ENCODE measurements around the gene UBE2I. TPM values are rescaled to one million over a fixed set of nuclear protein-coding genes. Genes with fewer than 3 reads are reported as not detected.
A peak's percentile ranks its signal among the peaks of the same experiment; 100 is the strongest.

Gene UBE2I
- total and polyA plus RNA-seq, 3 donors from 2014 or later, result 116 to 143 (median 127) TPM

GRCh38 chr16:1277617-1278282, 31.7 kb upstream of the UBE2I start:
- Histone ChIP-seq H3K27me3 (no peaks in the 10 kb centered on the region), H3K27ac (no peak overlapping the region), H3K4me1 (no peaks in the 10 kb centered on the region), H3K4me3 (no peak overlapping the region), H3K9me3 (no peaks in the 10 kb centered on the region), H3K36me3 (ENCODE audit: low read depth, missing control alignments) (no peaks in the 10 kb centered on the region)
- intact Hi-C loops (cut with DNase I; ENCODE audit: low total_unique reads), result no loop called here
- WGBS, 2 donors, result 59 to 60% methylated on average over 18 to 21 of the region's 21 CpGs
- DNase-seq, result no peak
- TF ChIP-seq CTCF (IDR thresholded peaks at IDR 0.05) (no peak), POLR2A (IDR thresholded peaks at IDR 0.05) (no peak)

- no peak for TF ChIP-seq POLR2A (IDR thresholded peaks at IDR 0.05)
- TF ChIP-seq CTCF (IDR thresholded peaks at IDR 0.05), result no peak
- 19 to 39% methylated on average over 9 to 18 of the region's 18 CpGs for WGBS, 2 donors
- Histone ChIP-seq H3K4me3 (no peak overlapping the region), H3K27ac (no peak overlapping the region), H3K27me3 (no peaks in the 10 kb centered on the region), H3K36me3 (ENCODE audit: low read depth, missing control alignments) (no peaks in the 10 kb centered on the region), H3K4me1 (no peaks in the 10 kb centered on the region), H3K9me3 (no peaks in the 10 kb centered on the region)
- intact Hi-C loops (cut with DNase I; ENCODE audit: low total_unique reads), result no loop called here
- peak; percentile 28 for DNase-seq
These were observed 31.0 kb upstream of the UBE2I start for GRCh38 chr16:1278477-1278876.

GRCh38 chr16:1279081-1279944, 30.1 kb upstream of the UBE2I start:
- H3K27ac ChIP-seq, result no peak overlapping the region
- TF ChIP-seq CTCF (IDR thresholded peaks at IDR 0.05), result no peak
- TF ChIP-seq POLR2A (IDR thresholded peaks at IDR 0.05), result no peak
- H3K4me3 ChIP-seq, result no peak overlapping the region
- H3K36me3 ChIP-seq (ENCODE audit: low read depth, missing control alignments), result no peaks in the 10 kb centered on the region
- 78 to 87% methylated on average over 6 to 30 of the region's 30 CpGs for WGBS, 2 donors
- H3K4me1 ChIP-seq, result no peaks in the 10 kb centered on the region
- no peaks in the 10 kb centered on the region for H3K9me3 ChIP-seq
- no peaks in the 10 kb centered on the region for H3K27me3 ChIP-seq
- no peak for DNase-seq
- intact Hi-C loops (cut with DNase I; ENCODE audit: low total_unique reads), result no loop called here

GRCh38 chr16:1279945-1280589, 29.4 kb upstream of the UBE2I start:
- no peaks in the 10 kb centered on the region for H3K27me3 ChIP-seq
- no peaks in the 10 kb centered on the region for H3K4me1 ChIP-seq
- intact Hi-C loops (cut with DNase I; ENCODE audit: low total_unique reads), result no loop called here
- TF ChIP-seq POLR2A (IDR thresholded peaks at IDR 0.05) (no peak), CTCF (IDR thresholded peaks at IDR 0.05) (no peak)
- H3K27ac ChIP-seq, result no peak overlapping the region
- no peaks in the 10 kb centered on the region for H3K9me3 ChIP-seq
- H3K4me3 ChIP-seq, result no peak overlapping the region
- no peak for DNase-seq
- no peaks in the 10 kb centered on the region for H3K36me3 ChIP-seq (ENCODE audit: low read depth, missing control alignments)
- 74 to 84% methylated on average over 16 to 29 of the region's 29 CpGs for WGBS, 2 donors
